Measurements from ENCODE around the gene CHRND. TPM values are rescaled to one million over a fixed set of nuclear protein-coding genes. Genes with fewer than 3 reads are reported as not detected.

The CHRND gene
- total RNA-seq, 6 experiments from 2014 or later: not detected

- Mint-ChIP-seq H3K36me3 (ENCODE audit: low read depth) (no peaks in the 10 kb centered on the region), H3K9me3 (no peaks in the 10 kb centered on the region), H3K27me3 (ENCODE audit: insufficient read depth) (peaks cover 32% of the 10 kb centered on the region), H3K4me1 (ENCODE audit: low read depth) (no peaks in the 10 kb centered on the region), H3K27ac (no peak overlapping the region), H3K4me3 (no peak overlapping the region)
- DNase-seq: no peak
- no peak for TF ChIP-seq CTCF (IDR thresholded peaks at IDR 0.05)
Observed at GRCh38 chr2:232483923-232484627, 41.9 kb upstream of the CHRND start.

- TF ChIP-seq CTCF (IDR thresholded peaks at IDR 0.05): no peak
- Mint-ChIP-seq H3K9me3 (no peaks in the 10 kb centered on the region), H3K36me3 (ENCODE audit: low read depth) (no peaks in the 10 kb centered on the region), H3K4me1 (ENCODE audit: low read depth) (no peaks in the 10 kb centered on the region), H3K27me3 (ENCODE audit: insufficient read depth) (peaks cover 33% of the 10 kb centered on the region), H3K4me3 (no peak overlapping the region), H3K27ac (no peak overlapping the region)
- no peak for DNase-seq
Observed at GRCh38 chr2:232484628-232485347, 41.2 kb upstream of the CHRND start.

GRCh38 chr2:232485348-232485756 lies 40.6 kb upstream of the CHRND start:
- DNase-seq: no peak
- no peaks in the 10 kb centered on the region for H3K9me3 Mint-ChIP-seq
- H3K36me3 Mint-ChIP-seq (ENCODE audit: low read depth): no peaks in the 10 kb centered on the region
- no peak overlapping the region for H3K27ac Mint-ChIP-seq
- peaks cover 36% of the 10 kb centered on the region for H3K27me3 Mint-ChIP-seq (ENCODE audit: insufficient read depth)
- H3K4me1 Mint-ChIP-seq (ENCODE audit: low read depth): no peaks in the 10 kb centered on the region
- TF ChIP-seq CTCF (IDR thresholded peaks at IDR 0.05): no peak
- H3K4me3 Mint-ChIP-seq: no peak overlapping the region

- Mint-ChIP-seq H3K9me3 (no peaks in the 10 kb centered on the region), H3K4me3 (no peak overlapping the region)
- DNase-seq: no peak
Observed at GRCh38 chr2:232485757-232486557, 40.0 kb upstream of the CHRND start.

More at GRCh38 chr2:232485757-232486557, 40.0 kb upstream of the CHRND start:
- Mint-ChIP-seq H3K36me3 (ENCODE audit: low read depth) (no peaks in the 10 kb centered on the region), H3K4me1 (ENCODE audit: low read depth) (no peaks in the 10 kb centered on the region), H3K27ac (no peak overlapping the region), H3K27me3 (ENCODE audit: insufficient read depth) (peaks cover 36% of the 10 kb centered on the region)
- no peak for TF ChIP-seq CTCF (IDR thresholded peaks at IDR 0.05)

All from HFFc6 (cell line).